ENCODE measurements around the gene ATN1. TPM values are rescaled to one million over a fixed set of nuclear protein-coding genes. Genes with fewer than 3 reads are reported as not detected.

ATN1 gene
- total and polyA plus RNA-seq, 9 of the 15 experiments (the other 6 are each of a cell fraction or from before 2014, with no cell fraction given): 0.15 to 49.8 (median 2.7) TPM

- Histone ChIP-seq H3K27me3 (ENCODE audit: control insufficient read depth in 2 of 2, insufficient read depth in 2 of 2, low read length in 2 of 2) (no peaks in the 10 kb centered on the region), H3K27ac (ENCODE audit: extremely low read depth, low read depth, low read length) (peak overlapping the region; percentile 92), H3K4me1 (replicated peaks in 1 of 2; ENCODE audit: control insufficient read depth in 2 of 2, insufficient read depth in 2 of 2, low read length in 2 of 2) (peaks cover 10 to 55% of the 10 kb centered on the region in 2 experiments; a peak in 4 of 5 replicates), H3K9me1 (ENCODE audit: control insufficient read depth, insufficient read depth, low read length) (no peaks in the 10 kb centered on the region), H3K4me3 (peak overlapping the region; percentile 44), H2AFZ (ENCODE audit: low read depth, low read length) (peak overlapping the region; percentile 79), H4K20me1 (replicated peaks; ENCODE audit: control insufficient read depth, insufficient read depth, low read length) (no peaks in the 10 kb centered on the region), H3K9me3 (replicated peaks; ENCODE audit: control insufficient read depth, insufficient read depth, low read depth, low read length) (no peaks in the 10 kb centered on the region), H3K9ac (ENCODE audit: insufficient read depth in 1 of 2, low read depth in 2 of 2, low read length in 2 of 2) (peak overlapping the region; percentile 84 to 97), H3K4me2 (ENCODE audit: insufficient read depth, low read length) (peak overlapping the region; percentile 82), H3K36me3 (ENCODE audit: control insufficient read depth, insufficient read depth, low read length) (peaks cover 77% of the 10 kb centered on the region; the same call in 2 of the 3 replicates), H3K79me2 (ENCODE audit: control insufficient read depth, insufficient read depth, low read length) (peaks cover 10% of the 10 kb centered on the region)
- POLR2A ChIA-PET: interaction anchor here (0.5 to 2.8 kb wide), 13 partner anchors 8 to 404 kb away, joined by 3 to 18 read pairs (median 3); partner anchors contain the start of genes ATN1 and SPSB2
- CTCF ChIA-PET (ENCODE audit: low intra/inter-chr PET ratio): interaction anchor here (0.9 kb wide), 1 partner anchor 81 kb away, joined by 3 read pairs; the partner anchor contains the start of gene LPCAT3
- WGBS (ENCODE audit: insufficient coverage, low coverage, missing lambda C conversion rate): 10% methylated on average over 49 of the region's 80 CpGs
- DNase-seq (ENCODE audit: extremely low read depth in 1 of 4, low spot score in 3 of 4): peak; percentile 61 to 95 (median 72)
- peak; percentile 97 for FAIRE-seq
- in situ Hi-C loops (cut with MboI): no loop called here
- intact Hi-C loops (cut with micrococcal nuclease): no loop called here
- peak; percentile 95 for ATAC-seq
- no TSS peak for BruUV-seq (replicated peaks)
- TF ChIP-seq E2F6 (IDR thresholded peaks at IDR 0.05; ENCODE audit: borderline replicate concordance in 1 of 2, extremely low read depth in 1 of 2, insufficient read depth in 1 of 2, insufficient read length in 1 of 2, low read depth in 1 of 2, low read length in 1 of 2, poor library complexity in 1 of 2, severe bottlenecking in 1 of 2) (peak; percentile 95), ZNF507 (tag; conservative IDR thresholded peaks at IDR 0.05) (no peak), ATF2 (CRISPR knock-in tag; IDR thresholded peaks at IDR 0.05) (no peak), SMC3 (conservative IDR thresholded peaks at IDR 0.05; ENCODE audit: insufficient read depth, low read depth, low read length) (peak; percentile 56), MECOM (CRISPR knock-in tag; IDR thresholded peaks at IDR 0.05) (no peak), VEZF1 (CRISPR knock-in tag; IDR thresholded peaks at IDR 0.05) (peak; percentile 63; the same call in 1 of the 2 replicates), FOXJ2 (tag; IDR thresholded peaks at IDR 0.05) (no peak; the same call in 1 of the 2 replicates), CTBP1 (IDR thresholded peaks at IDR 0.05; ENCODE audit: borderline replicate concordance) (peak; percentile 84), CBX2 (IDR thresholded peaks at IDR 0.05; ENCODE audit: insufficient read depth, low read length, poor library complexity, severe bottlenecking) (no peak), ZFP36 (IDR thresholded peaks at IDR 0.05; ENCODE audit: low read depth, low read length, partially characterized antibody) (no peak), SREBF1 (IDR thresholded peaks at IDR 0.05; ENCODE audit: borderline replicate concordance, low read depth, low read length) (no peak), IFI16 (CRISPR knock-in tag; IDR thresholded peaks at IDR 0.05) (no peak), ZNF174 (CRISPR knock-in tag; IDR thresholded peaks at IDR 0.05) (no peak), KLF13 (tag; IDR thresholded peaks at IDR 0.05; ENCODE audit: borderline replicate concordance, low read depth) (peak; percentile 85; the same call in 1 of the 2 replicates), SNAPC5 (CRISPR knock-in tag; IDR thresholded peaks at IDR 0.05) (no peak), HMG20A (CRISPR knock-in tag; conservative IDR thresholded peaks at IDR 0.05) (no peak)
Measured at GRCh38 chr12:6937481-6938352, 10.0 kb downstream of the ATN1 start.

Measured in K562 (cell line).